NB4 (cell line): ENCODE data around the gene STAT5B.

Experiments used
- CTCF ChIP-seq: IDR thresholded peaks from one replicate; pipeline ENCODE4 v1.5.1; 2012; ENCODE audit warnings: low read depth, low read length
- MAX ChIP-seq: IDR thresholded peaks from 2 replicates; pipeline ENCODE4 v1.6.1; 2011; ENCODE audit warnings: low read depth, low read length
- MYC ChIP-seq: IDR thresholded peaks from 2 replicates; pipeline ENCODE4 v1.6.1; 2011; ENCODE audit warnings: low read depth, low read length
- POLR2A ChIP-seq: IDR thresholded peaks from 2 replicates; pipeline ENCODE4 v1.6.1; 2011; ENCODE audit warnings: mild to moderate bottlenecking; ENCODE audit not compliant: insufficient read length; ENCODE audit errors: extremely low read depth

GRCh38 chr17:42283241-42284023 is 7.2 kb upstream of the STAT5B start:
- no peak for TF ChIP-seq CTCF
- no peak for TF ChIP-seq POLR2A
- no peak for TF ChIP-seq MAX
- TF ChIP-seq MYC, result no peak
